ENCODE data around the gene MXD1.

The MXD1 gene

GRCh38 chr2:69975136-69975852, 60.4 kb downstream of the MXD1 start:
- in situ Hi-C loops (cut with HindIII; ENCODE audit: low sequenced_read_pairs), result loop anchor here (5.0 kb wide), 1 partner anchor 58 kb away; the partner anchor contains the start of gene MXD1

DNA sequence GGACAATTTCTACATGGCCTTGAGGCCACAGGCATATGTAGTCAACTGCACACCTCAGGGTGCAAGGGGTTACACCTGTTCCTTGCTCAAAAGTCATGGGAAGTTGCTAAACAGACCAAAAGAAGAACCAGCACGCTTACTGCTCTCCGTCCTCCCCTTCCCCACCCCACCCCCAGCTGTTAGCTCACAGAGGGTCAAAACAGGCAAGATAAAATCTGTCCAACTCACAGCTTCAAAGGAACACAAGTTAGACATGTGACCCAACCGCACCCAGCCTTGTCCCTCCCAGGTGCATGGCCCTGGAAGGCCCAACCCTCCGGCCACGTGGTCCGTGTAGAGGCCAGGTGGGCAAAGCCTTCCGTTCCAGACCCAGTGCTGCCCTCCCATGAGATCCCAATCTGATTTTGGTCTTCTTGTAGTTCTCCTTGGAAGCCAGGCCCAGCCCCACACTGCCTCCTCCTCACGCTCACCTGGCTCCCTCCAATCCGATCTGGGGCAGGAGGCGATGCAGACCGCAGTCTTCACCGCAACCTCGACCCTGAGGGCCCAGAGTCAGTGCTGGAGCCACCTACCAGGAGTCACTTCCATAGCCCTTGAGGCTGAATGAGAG, 61.0 kb downstream of the MXD1 start:
- in situ Hi-C loops (cut with HindIII; ENCODE audit: low sequenced_read_pairs), result loop anchor here (5.0 kb wide), 1 partner anchor 59 kb away; the partner anchor contains the start of gene MXD1

DNA sequence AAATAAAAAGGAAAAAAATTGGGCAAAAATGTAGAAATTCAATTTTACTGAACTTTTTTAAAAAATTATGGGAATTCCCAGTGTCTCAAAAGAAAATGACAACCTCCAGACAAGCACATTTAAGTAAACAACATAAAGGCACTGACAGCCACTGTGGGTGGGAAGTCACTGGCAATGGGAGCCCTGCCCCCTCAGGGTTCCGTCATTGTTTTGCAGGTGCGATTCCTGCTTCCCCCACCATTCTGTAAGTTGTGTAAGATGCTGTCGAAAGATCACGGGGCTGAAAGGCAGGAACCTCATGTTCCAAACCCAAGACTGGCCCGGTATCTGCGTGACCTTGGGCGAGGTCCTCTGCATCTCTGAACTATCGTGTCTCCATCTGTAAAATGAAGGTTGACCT, 62.3 kb downstream of the MXD1 start:
- in situ Hi-C loops (cut with HindIII; ENCODE audit: low sequenced_read_pairs), result loop anchor here (5.0 kb wide), 1 partner anchor 60 kb away; the partner anchor contains the start of gene MXD1

DNA sequence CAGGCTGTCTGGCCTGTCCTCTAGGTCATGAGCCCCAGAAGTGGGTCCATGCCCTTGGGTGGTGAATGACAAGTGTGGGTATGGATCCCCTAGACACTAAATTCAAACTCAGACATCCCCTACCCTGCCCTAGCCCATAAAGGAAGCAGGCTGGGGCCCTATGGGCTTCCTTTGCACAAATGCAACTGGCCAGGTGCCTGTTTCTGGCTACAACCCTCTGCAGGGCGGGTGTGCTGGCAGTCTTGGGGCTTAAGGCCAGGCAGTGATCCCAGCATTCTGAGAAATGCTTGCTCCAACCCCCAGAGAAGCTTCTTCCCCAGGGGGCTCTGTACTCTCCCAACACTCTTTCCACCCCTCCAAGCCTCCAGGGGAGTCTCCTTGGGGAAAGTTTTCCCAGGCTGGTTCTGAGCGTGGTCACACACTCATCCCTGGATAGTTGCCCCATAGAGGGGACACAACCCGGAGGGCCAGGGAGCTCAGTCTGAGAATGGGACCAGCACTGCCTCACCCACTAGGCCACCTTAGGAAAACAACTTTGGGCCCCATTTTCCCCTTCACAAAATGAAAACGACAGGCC, 63.1 kb downstream of the MXD1 start:
- in situ Hi-C loops (cut with HindIII; ENCODE audit: low sequenced_read_pairs), result loop anchor here (5.0 kb wide), 1 partner anchor 61 kb away; the partner anchor contains the start of gene MXD1

- in situ Hi-C loops (cut with HindIII; ENCODE audit: low sequenced_read_pairs), result loop anchor here (5.0 kb wide), 1 partner anchor 63 kb away; the partner anchor contains the start of gene MXD1
These were observed 65.2 kb downstream of the MXD1 start for GRCh38 chr2:69979902-69980807.

- in situ Hi-C loops (cut with HindIII; ENCODE audit: low sequenced_read_pairs), result no loop called here
These were observed 68.6 kb downstream of the MXD1 start for GRCh38 chr2:69983392-69983966.

DNA sequence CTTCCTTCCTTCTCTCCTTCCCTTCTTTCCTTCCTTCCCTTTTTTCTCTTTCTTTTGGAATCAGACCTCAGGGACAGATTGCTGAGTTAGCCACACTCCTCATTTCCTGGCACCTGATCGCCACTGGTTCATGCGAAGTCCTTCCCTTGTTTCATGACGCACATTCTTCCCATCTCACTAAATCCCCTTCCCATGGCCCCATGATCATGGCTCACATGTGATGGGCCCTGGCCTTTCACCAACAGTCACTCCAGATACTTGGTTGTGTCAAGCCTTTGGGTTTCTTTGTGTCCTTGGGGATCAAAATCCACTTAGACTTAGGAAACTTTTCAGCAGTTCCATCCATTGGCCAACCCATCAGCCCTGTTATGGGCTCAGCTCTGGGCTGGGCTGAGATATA, 70.3 kb downstream of the MXD1 start:
- in situ Hi-C loops (cut with HindIII; ENCODE audit: low sequenced_read_pairs), result no loop called here

DNA sequence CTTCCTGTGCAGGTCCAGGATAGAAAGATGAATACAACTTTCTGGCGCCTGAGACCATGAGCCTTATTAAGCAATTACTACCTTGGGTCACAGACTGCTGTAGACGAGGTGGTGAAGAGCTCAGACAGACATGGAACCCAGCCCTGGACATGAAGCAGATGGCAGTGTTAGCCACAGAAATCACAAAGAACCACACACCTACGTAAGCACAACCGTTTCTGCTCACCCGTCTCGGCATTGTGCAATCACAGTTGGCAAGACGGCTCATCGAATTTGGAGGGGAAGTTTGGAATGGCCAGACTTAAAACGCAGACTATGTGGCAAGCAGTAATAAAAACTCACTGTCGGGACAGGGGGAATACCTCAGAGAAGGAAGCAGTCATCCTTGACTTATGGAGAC, 70.8 kb downstream of the MXD1 start:
- in situ Hi-C loops (cut with HindIII; ENCODE audit: low sequenced_read_pairs), result no loop called here

DNA sequence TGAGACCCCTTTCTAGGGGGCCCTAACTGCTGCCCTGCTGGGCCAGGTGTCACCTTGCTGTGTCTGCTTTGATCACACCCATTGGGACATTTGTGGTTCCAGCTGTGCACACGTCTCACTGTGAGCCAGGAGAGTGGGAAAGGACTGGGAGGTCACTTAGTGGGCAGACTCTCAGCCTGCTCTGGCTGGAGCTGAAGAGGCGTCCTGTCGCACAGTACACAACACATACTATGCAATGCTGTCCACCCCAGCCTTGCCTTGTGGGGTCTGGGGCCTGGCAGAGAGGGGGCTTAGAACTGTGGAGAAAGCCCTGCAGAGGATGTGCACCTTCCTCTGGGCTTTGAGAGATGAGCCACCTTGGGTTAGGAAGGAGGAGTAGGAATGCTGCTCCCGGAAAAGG, 71.8 kb downstream of the MXD1 start:
- in situ Hi-C loops (cut with HindIII; ENCODE audit: low sequenced_read_pairs), result no loop called here

DNA sequence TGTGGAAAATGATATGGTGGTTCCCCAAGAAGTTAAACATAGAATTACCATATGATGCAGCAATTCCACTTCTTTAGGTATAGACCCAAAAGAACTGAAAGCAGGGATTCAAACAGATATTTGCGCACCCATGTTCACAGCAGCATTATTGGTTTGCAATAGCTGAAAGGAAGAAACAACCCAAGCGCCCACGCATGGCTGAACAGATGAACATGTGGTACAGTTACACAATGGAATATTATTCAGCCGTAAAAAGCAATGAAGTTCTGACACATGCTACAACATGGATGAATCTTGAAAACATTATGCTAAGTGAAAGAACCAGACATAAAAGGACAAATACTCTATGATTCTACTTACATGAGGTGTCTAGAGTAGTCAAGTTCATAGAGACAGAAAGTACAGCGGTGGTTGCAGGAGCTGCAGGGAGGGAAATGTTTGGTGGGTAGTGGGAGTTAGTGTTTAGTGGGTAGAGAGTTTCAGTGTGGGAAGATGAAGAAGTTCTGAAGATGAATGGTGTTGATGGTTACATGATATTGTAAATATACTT, 73.3 kb downstream of the MXD1 start:
- in situ Hi-C loops (cut with HindIII; ENCODE audit: low sequenced_read_pairs), result no loop called here

DNA sequence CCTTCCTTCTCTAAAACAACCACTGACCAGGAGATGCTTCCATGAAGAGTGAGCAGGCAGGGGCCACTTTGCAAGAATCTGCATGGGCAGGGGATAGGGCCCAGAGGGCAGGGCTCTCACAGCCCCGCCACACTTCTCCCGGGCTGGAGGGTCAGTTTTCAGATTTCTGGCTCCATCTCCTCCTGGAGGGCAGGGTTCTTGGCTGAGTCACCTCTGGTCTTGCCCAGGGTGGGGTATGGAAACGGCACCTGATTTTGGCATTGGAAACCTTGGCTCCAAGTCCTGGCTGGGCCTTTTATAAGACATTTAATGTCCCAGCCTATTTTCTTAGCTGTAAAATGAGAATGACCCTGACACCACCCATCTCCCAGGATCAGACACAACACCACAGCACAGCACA, 74.1 kb downstream of the MXD1 start:
- in situ Hi-C loops (cut with HindIII; ENCODE audit: low sequenced_read_pairs), result no loop called here

DNA sequence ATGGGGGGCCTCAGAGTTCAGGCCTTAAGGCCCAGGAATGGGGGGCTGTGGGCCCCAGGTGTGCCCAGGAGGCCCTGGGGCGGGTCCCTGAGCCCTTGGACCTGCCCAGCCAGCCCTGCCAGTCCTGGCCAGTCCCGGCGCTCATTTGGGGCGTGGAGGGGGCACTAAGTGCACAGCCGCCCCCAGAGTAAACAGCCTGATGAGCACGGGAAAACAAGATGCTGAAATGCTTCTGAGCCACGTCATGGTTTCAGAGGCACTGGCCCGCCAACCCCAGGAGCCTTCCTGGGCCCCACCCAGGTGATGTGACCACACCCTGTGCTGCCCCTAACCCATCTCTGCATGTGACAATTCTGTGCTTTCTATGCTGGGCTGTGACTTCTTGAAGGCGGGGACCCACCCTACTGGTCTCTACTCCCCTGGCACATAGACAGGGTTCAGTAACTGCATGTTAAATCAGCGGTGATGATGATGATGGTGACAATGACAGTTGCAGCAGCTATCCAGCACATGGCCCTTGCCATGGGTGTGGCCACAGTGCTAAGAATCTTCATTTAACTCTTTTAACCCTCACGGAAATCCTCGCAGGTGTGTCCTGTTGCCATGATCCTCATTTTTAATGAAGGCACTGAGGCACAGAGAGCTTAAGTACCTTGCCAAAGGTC, 74.7 kb downstream of the MXD1 start:
- in situ Hi-C loops (cut with HindIII; ENCODE audit: low sequenced_read_pairs), result no loop called here

Measured in endothelial cell of hepatic sinusoid (primary cell).